Natural killer cell (primary cell): ENCODE measurements around the gene PRUNE2. TPM values are rescaled to one million over a fixed set of nuclear protein-coding genes. Genes with fewer than 3 reads are reported as not detected.

ENCODE experiments used
- ATAC-seq, 3 donors: fragments of 150-1000 bp in 2 of 3; fragments of 200-7000 bp in 1 of 3; cut with Tn5 transposase; 1 replicate in 1 of 3; 2 replicates in 2 of 3; pipeline ENCODE4 v1.10.0; 2021; ENCODE audit warnings: mild to moderate bottlenecking in 2 of 3, moderate library complexity in 2 of 3
- DNase-seq, 2 donors: peaks; one replicate each; pipeline versions ENCODE4 v3.0.0 to v3.0.0-alpha.2; 2013 to 2021; ENCODE audit warnings: mixed read lengths in 1 of 2
- H3K27ac ChIP-seq: one replicate; pipeline ENCODE4 v1.5.1; 2013; ENCODE audit warnings: mild to moderate bottlenecking, low read length
- H3K27me3 ChIP-seq: one replicate; pipeline ENCODE4 v1.6.1; 2013; ENCODE audit warnings: low read length; ENCODE audit not compliant: control insufficient read depth, insufficient read depth
- H3K36me3 ChIP-seq: one replicate; pipeline ENCODE4 v1.6.1; 2013; ENCODE audit warnings: low read length; ENCODE audit not compliant: control insufficient read depth, insufficient read depth
- H3K4me1 ChIP-seq: one replicate; pipeline ENCODE4 v1.6.1; 2013; ENCODE audit warnings: low read length; ENCODE audit not compliant: control insufficient read depth, insufficient read depth
- H3K4me3 ChIP-seq: one replicate; pipeline ENCODE4 v1.5.1; 2013; ENCODE audit warnings: low read length
- H3K9me3 ChIP-seq: one replicate; pipeline ENCODE4 v1.6.1; 2013; ENCODE audit warnings: low read length; ENCODE audit not compliant: control insufficient read depth, insufficient read depth
- H3K27ac Mint-ChIP-seq, 2 donors: one replicate each; pipeline ENCODE4 v1.8.0; 2022; ENCODE audit warnings: mild to moderate bottlenecking in 2 of 2, mixed read lengths in 2 of 2, moderate library complexity in 1 of 2
- H3K27me3 Mint-ChIP-seq, 2 donors: one replicate each; pipeline ENCODE4 v1.8.0; 2022; ENCODE audit warnings: low read depth in 2 of 2, mixed read lengths in 2 of 2
- H3K36me3 Mint-ChIP-seq: one replicate; pipeline ENCODE4 v1.8.0; 2022; ENCODE audit warnings: mixed read lengths
- H3K4me1 Mint-ChIP-seq, 2 donors: one replicate each; pipeline ENCODE4 v1.8.0; 2022; ENCODE audit warnings: mixed read lengths in 2 of 2
- H3K4me3 Mint-ChIP-seq: one replicate; pipeline ENCODE4 v1.8.0; 2022; ENCODE audit warnings: mild to moderate bottlenecking, moderate library complexity, mixed read lengths
- H3K9me3 Mint-ChIP-seq, 2 donors: one replicate each; pipeline ENCODE4 v1.8.0; 2022; ENCODE audit warnings: mixed read lengths in 2 of 2
- WGBS: methylation state at CpG from one replicate; pipeline ENCODE4 v1.1.7; 2013; ENCODE audit warnings: missing lambda C conversion rate; ENCODE audit not compliant: insufficient coverage; 5-methylcytosine and 5-hydroxymethylcytosine counted together
- intact Hi-C: fragments of 100-400 bp; cut with micrococcal nuclease; formaldehyde crosslinking; loops from one replicate; pipeline ENCODE4 v1.14.2; 2022
- total RNA-seq, 4 donors: library from RNA; stranded (reverse); fragments of 120-200 nt in 1 of 4; gene quantifications; one replicate each; pipeline versions ENCODE4 v1.2.3 to v1.2.4, GENCODE V29; 2013 to 2022
- TF ChIP-seq, protein P1 (sequence below): fragments of 200-600 bp; IDR thresholded peaks from one replicate; pipeline ENCODE4 v1.8.0; 2022; ENCODE audit warnings: antibody characterized with exemption

PRUNE2 gene
- total RNA-seq, 3 donors from 2014 or later (not counting 1 experiment from before 2014, with no cell fraction given), result 0.43 to 0.45 TPM; not detected in 1

DNA sequence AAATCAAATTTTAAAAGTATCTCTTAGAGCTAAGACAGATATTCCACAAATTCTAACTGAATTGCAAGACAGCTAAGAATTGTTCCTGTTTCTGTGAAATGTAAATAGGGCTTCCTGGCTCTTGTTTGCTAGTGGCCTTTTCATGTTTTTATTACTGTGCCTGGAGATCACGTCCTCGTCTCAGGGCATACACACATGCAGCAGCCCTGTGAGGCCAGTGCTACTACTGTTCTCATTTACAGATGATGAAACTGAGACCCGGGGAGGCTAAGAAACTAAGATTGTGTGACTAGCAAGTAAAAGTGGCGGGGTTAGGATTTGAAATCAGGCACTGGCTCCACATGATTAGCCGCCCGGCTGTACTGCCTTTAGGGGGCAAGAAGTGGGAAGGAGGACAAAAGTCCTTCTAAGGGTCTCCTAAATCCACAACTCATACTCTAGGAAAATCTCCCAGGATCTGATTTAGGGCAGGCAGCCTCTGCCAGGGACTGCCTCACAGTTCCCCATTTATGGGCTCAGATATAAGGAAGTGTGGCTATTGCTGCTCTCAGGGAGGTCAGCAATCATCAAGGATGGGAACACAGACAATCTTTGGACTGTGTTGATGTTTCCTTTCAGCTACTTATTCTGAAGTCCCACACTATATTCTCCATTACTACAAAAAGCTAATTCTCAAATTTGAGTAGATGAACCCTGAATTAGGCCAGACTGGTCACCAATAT lies 7.9 kb downstream of the PRUNE2 start:
- WGBS, result 61% methylated on average over 4 of the region's 6 CpGs
- H3K4me1 Mint-ChIP-seq, result no peaks in the 10 kb centered on the region
- H3K27ac Mint-ChIP-seq, result no peak overlapping the region
- ATAC-seq (no peak), DNase-seq (no peak)
- no peaks in the 10 kb centered on the region for H3K36me3 Mint-ChIP-seq
- Histone ChIP-seq H3K27ac (no peak overlapping the region), H3K36me3 (no peaks in the 10 kb centered on the region), H3K4me3 (no peak overlapping the region), H3K4me1 (no peaks in the 10 kb centered on the region), H3K9me3 (no peaks in the 10 kb centered on the region), H3K27me3 (no peaks in the 10 kb centered on the region)
- H3K4me3 Mint-ChIP-seq, result no peak overlapping the region
- intact Hi-C loops, result no loop called here
- no peaks in the 10 kb centered on the region for H3K9me3 Mint-ChIP-seq
- H3K27me3 Mint-ChIP-seq, result peaks cover 14 to 27% of the 10 kb centered on the region in 2 donors
- TF ChIP-seq, protein P1, sequence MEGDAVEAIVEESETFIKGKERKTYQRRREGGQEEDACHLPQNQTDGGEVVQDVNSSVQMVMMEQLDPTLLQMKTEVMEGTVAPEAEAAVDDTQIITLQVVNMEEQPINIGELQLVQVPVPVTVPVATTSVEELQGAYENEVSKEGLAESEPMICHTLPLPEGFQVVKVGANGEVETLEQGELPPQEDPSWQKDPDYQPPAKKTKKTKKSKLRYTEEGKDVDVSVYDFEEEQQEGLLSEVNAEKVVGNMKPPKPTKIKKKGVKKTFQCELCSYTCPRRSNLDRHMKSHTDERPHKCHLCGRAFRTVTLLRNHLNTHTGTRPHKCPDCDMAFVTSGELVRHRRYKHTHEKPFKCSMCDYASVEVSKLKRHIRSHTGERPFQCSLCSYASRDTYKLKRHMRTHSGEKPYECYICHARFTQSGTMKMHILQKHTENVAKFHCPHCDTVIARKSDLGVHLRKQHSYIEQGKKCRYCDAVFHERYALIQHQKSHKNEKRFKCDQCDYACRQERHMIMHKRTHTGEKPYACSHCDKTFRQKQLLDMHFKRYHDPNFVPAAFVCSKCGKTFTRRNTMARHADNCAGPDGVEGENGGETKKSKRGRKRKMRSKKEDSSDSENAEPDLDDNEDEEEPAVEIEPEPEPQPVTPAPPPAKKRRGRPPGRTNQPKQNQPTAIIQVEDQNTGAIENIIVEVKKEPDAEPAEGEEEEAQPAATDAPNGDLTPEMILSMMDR, result no peak

DNA sequence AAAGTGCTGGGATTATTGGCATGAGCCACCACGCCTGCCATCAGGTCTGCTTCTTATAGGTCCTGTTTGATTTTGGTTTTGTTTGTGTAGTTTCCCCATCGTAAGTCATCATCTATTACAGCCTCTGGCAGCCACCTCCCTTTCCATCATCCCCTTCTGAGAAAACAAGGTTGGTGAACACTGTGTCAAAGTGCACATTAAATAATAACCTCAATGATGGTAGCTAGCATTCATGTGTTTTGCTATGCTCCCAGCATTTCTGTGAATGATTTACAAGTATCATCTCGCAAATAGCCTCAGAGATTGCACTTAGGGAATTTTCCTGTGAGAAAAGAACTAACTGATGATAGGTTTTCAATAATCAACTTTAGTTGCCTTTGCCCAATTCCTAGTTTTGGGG lies 9.9 kb downstream of the PRUNE2 start:
- no peak overlapping the region for H3K4me3 ChIP-seq
- TF ChIP-seq, protein P1, result no peak
- H3K27ac Mint-ChIP-seq, result no peak overlapping the region
- H3K27ac ChIP-seq, result no peak overlapping the region
- no peaks in the 10 kb centered on the region for H3K9me3 ChIP-seq
- DNase-seq (no peak), ATAC-seq (no peak)
- no peaks in the 10 kb centered on the region for H3K4me1 Mint-ChIP-seq
- no peaks in the 10 kb centered on the region for H3K27me3 ChIP-seq
- H3K27me3 Mint-ChIP-seq, result peaks cover 6 to 18% of the 10 kb centered on the region in 2 donors
- intact Hi-C loops, result no loop called here
- no peaks in the 10 kb centered on the region for H3K36me3 Mint-ChIP-seq
- no peak overlapping the region for H3K4me3 Mint-ChIP-seq
- 92% methylated on average over 2 of the region's 3 CpGs for WGBS
- no peaks in the 10 kb centered on the region for H3K9me3 Mint-ChIP-seq
- H3K4me1 ChIP-seq, result no peaks in the 10 kb centered on the region
- no peaks in the 10 kb centered on the region for H3K36me3 ChIP-seq

DNA sequence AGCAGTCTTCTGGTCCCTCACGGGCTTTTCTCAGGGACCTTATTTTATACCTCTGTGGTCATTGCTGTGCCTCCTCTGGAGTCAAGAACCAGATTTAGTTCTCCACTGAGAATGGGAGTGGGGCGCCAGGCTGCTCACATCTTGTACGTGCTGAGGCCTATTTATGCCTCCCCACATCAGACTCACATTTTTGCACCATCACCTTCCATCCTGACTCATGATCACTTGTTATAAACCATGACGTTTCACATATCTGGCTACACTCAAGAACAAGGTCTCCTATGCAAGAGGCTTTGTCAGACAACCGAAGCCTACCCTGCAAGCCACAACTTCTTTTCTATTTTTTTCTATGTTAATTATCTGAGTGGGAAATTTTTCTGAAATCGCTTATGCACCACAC lies 10.7 kb downstream of the PRUNE2 start:
- ATAC-seq (no peak), DNase-seq (no peak)
- Mint-ChIP-seq H3K27ac (no peak overlapping the region), H3K27me3 (peaks cover 8 to 18% of the 10 kb centered on the region in 2 donors), H3K4me1 (no peaks in the 10 kb centered on the region), H3K36me3 (no peaks in the 10 kb centered on the region), H3K9me3 (no peaks in the 10 kb centered on the region), H3K4me3 (no peak overlapping the region)
- no peaks in the 10 kb centered on the region for H3K36me3 ChIP-seq
- no peak overlapping the region for H3K27ac ChIP-seq
- TF ChIP-seq, protein P1, result no peak
- H3K4me3 ChIP-seq, result no peak overlapping the region
- intact Hi-C loops, result no loop called here
- H3K9me3 ChIP-seq, result no peaks in the 10 kb centered on the region
- H3K4me1 ChIP-seq, result no peaks in the 10 kb centered on the region
- WGBS, result 82% methylated on average over 4 of the region's 6 CpGs
- H3K27me3 ChIP-seq, result no peaks in the 10 kb centered on the region

DNA sequence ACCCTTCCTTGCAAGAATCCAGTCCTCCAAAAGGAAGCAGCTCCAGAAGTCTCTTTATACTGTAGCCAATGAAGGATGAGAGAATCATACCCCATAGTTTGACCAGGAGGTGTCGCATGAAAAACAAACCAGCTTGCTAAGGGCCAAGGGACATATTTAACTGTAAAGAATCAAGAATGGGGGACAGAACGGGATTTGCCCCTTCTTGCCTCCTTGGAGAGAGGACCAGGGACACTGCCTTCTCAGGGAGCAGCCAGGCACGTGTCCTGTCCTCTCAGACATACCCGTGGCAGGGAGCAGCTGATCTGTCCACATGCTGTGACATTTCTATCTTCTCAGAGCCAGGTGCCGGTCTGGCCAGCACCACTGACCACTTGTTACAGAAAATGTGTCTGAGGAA lies 11.7 kb downstream of the PRUNE2 start:
- Histone ChIP-seq H3K27me3 (no peaks in the 10 kb centered on the region), H3K9me3 (no peaks in the 10 kb centered on the region), H3K27ac (no peak overlapping the region), H3K36me3 (no peaks in the 10 kb centered on the region), H3K4me3 (no peak overlapping the region), H3K4me1 (no peaks in the 10 kb centered on the region)
- WGBS, result 80% methylated on average over 5 of the region's 5 CpGs
- TF ChIP-seq, protein P1, result no peak
- intact Hi-C loops, result no loop called here
- Mint-ChIP-seq H3K27me3 (peaks cover 4 to 11% of the 10 kb centered on the region in 2 donors), H3K36me3 (no peaks in the 10 kb centered on the region), H3K4me1 (no peaks in the 10 kb centered on the region), H3K4me3 (no peak overlapping the region), H3K27ac (no peak overlapping the region), H3K9me3 (no peaks in the 10 kb centered on the region)
- no peak for DNase-seq
- ATAC-seq, result no peak
